BJ (cell line): ENCODE results near the gene RPL18. TPM values are rescaled to one million over a fixed set of nuclear protein-coding genes. Genes with fewer than 3 reads are reported as not detected.
"Not testable (repeated sequence)": the region's sequence is repeated elsewhere in the genome, so short reads cannot be mapped to it uniquely, and the experiment has no call there.

Source experiments
- CTCF ChIA-PET: fragments of 350-600 bp; formaldehyde crosslinking; extraction: SDS; loops from one replicate; lab custom pipeline; 2021; ENCODE audit warnings: antibody characterized with exemption, inconsistent platforms; lab: Yijun Ruan, JAX
- POLR2A ChIA-PET: fragments of 300-600 bp; sonication (Branson Sonifier 250); formaldehyde crosslinking; extraction: SDS; loops from one replicate; lab custom pipeline; 2021; ENCODE audit warnings: antibody characterized with exemption; lab: Charles Lee
- DNase-seq: peaks from one replicate; pipeline ENCODE4 v3.0.0-alpha.2; 2011; ENCODE audit warnings: low read depth
- H3K27me3 ChIP-seq: 2 replicates; pipeline ENCODE4 v1.6.0; 2011; ENCODE audit warnings: low read length; ENCODE audit not compliant: control insufficient read depth, insufficient read depth
- H3K36me3 ChIP-seq: 2 replicates; pipeline ENCODE4 v1.5.1; 2011; ENCODE audit warnings: low read length; ENCODE audit not compliant: control insufficient read depth, insufficient read depth
- H3K4me3 ChIP-seq: 2 replicates; pipeline ENCODE4 v1.5.1; 2011; ENCODE audit warnings: low read depth, mild to moderate bottlenecking, control low read depth, low read length
- polyA plus RNA-seq: library from polyadenylated mRNA; depleted of rRNA; stranded (reverse); fragments of >200 nt; gene quantifications from 2 replicates; pipeline ENCODE4 v1.2.3, GENCODE V29; 2011
- TF ChIP-seq, protein P1 (sequence below): IDR thresholded peaks from 2 replicates; pipeline ENCODE4 v1.5.1; 2011; ENCODE audit warnings: low read depth, mild to moderate bottlenecking, control low read depth, inconsistent platforms, low read length, moderate library complexity; ENCODE audit not compliant: insufficient read depth

RPL18 gene
- polyA plus RNA-seq, 1 experiment: 1,324 TPM

DNA sequence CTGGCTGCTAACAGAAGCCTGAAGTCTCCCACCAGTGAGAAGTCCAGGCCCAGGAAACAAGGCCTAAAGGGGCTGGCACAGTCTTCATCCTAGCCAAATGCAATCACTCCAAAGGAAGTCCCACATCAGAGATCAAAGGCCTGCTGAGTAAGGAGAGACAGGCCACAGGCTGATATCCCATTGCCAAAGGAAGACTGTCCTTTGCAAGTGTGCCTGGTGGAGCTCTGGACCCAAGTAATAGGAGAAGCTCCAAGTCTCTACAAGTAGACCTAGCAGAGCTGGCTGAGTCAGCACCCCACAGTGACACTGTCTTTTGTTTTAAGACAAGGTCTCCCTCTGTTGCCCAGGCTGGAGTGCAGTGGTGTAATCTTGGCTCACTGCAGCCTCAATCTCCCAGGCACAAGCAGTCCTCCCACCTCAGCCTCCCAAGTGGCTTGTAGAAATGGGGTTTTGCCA is 13.7 kb upstream of the RPL18 start:
- CTCF ChIA-PET: interaction anchor here (0.5 to 2.3 kb wide), 5 partner anchors 13 to 241 kb away, joined by 3 to 6 read pairs (median 4); partner anchors contain the start of genes CA11 and KDELR1
- POLR2A ChIA-PET: no interaction called here

DNA sequence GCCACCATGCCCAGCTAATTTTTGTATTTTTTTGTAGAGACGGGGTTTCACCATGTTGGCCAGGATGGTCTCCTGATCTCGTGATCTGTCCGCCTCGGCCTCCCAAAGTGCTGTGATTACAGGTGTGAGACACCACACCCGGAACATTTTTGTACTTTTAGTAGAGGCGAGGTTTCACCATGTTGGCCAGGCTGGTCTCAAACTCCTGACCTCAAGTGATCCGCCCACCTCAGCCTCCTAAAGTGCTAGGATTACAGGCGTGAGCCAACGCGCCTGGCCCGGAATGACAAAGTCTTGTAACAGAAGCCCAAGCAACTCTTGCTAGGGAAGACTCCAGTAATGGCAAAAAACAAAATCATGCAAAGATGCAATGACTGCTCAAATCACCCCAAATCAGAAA is 13.3 kb upstream of the RPL18 start:
- CTCF ChIA-PET: interaction anchor here (0.5 to 2.3 kb wide), 3 partner anchors 13 to 171 kb away, joined by 3 to 6 read pairs (median 4); partner anchors contain the start of gene CA11
- DNase-seq, POLR2A ChIA-PET, H3K27me3 ChIP-seq, H3K36me3 ChIP-seq, H3K4me3 ChIP-seq: not testable (repeated sequence)

More for the DNA sequence above, 13.7 kb upstream of the RPL18 start:
- TF ChIP-seq, protein P1, sequence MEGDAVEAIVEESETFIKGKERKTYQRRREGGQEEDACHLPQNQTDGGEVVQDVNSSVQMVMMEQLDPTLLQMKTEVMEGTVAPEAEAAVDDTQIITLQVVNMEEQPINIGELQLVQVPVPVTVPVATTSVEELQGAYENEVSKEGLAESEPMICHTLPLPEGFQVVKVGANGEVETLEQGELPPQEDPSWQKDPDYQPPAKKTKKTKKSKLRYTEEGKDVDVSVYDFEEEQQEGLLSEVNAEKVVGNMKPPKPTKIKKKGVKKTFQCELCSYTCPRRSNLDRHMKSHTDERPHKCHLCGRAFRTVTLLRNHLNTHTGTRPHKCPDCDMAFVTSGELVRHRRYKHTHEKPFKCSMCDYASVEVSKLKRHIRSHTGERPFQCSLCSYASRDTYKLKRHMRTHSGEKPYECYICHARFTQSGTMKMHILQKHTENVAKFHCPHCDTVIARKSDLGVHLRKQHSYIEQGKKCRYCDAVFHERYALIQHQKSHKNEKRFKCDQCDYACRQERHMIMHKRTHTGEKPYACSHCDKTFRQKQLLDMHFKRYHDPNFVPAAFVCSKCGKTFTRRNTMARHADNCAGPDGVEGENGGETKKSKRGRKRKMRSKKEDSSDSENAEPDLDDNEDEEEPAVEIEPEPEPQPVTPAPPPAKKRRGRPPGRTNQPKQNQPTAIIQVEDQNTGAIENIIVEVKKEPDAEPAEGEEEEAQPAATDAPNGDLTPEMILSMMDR: no peak
- Histone ChIP-seq H3K27me3 (no peaks in the 10 kb centered on the region), H3K36me3 (peaks cover 4% of the 10 kb centered on the region; the same call in 1 of the 2 replicates), H3K4me3 (no peak overlapping the region)
- no peak for DNase-seq

DNA sequence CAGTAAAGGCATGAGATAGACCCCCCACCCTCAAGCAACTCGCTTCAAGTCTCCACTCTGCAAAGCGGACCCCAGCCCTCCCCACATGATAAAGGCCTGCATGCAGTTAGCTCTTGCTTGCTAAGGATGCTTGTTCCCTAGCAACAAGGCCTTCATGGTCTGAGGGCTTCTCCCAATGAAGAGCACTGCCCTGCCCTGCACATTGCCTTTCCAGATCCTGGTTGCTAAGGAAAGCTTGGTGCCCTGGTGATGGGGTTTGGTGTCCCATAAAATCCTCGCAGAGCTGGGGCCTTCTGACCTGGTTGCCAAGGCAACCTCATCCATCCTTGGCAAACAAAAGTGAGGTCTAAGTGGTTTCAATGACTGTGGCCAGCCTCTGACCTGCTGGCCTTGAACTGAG is 12.2 kb upstream of the RPL18 start:
- TF ChIP-seq, protein P1: no peak
- H3K4me3 ChIP-seq: no peak overlapping the region
- POLR2A ChIA-PET: no interaction called here
- no peaks in the 10 kb centered on the region for H3K27me3 ChIP-seq
- H3K36me3 ChIP-seq: peaks cover 4% of the 10 kb centered on the region; the same call in 1 of the 2 replicates
- no peak for DNase-seq
- CTCF ChIA-PET: interaction anchor here (1.4 kb wide), 1 partner anchor 15 kb away, joined by 3 read pairs; the partner anchor contains the start of gene CA11

DNA sequence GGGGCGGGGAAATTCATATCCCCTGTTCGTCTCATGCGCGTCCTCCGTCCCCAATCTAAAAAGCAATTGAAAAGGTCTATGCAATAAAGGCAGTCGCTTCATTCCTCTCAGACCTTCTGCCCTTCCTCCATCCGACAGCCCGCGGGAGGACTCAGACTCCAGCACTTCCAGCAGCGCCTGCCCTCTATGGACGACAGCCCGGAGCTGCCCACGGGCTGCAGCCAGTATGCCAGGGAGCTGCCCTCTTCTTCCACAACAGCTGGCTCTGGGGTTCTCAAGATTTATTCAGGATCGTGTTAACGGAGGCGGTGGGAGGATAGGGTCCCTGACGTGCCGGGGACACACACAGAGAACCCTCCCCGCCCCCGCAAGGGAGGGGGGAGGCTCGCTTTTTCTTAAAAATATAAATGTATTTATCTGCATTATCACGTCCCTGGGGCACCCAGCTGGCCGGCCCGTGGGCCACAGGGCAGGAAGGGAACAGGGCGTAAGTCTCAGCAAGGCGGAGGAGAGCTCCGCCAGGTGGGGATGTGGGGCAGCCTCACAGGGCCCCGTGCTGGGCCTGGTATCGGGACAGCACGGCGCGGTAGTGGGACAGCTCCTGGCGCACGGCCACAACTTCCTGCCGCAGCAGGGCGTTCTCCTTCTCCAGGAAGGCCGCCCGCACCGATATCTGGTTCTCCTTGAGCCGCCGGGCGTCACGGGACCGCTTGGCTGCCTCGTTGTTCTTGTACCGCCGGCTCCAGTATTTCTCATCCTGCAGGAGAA is 11.5 kb upstream of the RPL18 start:
- CTCF ChIA-PET: interaction anchor here (1.4 kb wide), 1 partner anchor 15 kb away, joined by 3 read pairs; the partner anchor contains the start of gene CA11
- no peak overlapping the region for H3K4me3 ChIP-seq
- TF ChIP-seq, protein P1: no peak
- POLR2A ChIA-PET: no interaction called here
- peaks cover 6% of the 10 kb centered on the region; the same call in 1 of the 2 replicates for H3K36me3 ChIP-seq
- no peak for DNase-seq
- no peaks in the 10 kb centered on the region for H3K27me3 ChIP-seq

DNA sequence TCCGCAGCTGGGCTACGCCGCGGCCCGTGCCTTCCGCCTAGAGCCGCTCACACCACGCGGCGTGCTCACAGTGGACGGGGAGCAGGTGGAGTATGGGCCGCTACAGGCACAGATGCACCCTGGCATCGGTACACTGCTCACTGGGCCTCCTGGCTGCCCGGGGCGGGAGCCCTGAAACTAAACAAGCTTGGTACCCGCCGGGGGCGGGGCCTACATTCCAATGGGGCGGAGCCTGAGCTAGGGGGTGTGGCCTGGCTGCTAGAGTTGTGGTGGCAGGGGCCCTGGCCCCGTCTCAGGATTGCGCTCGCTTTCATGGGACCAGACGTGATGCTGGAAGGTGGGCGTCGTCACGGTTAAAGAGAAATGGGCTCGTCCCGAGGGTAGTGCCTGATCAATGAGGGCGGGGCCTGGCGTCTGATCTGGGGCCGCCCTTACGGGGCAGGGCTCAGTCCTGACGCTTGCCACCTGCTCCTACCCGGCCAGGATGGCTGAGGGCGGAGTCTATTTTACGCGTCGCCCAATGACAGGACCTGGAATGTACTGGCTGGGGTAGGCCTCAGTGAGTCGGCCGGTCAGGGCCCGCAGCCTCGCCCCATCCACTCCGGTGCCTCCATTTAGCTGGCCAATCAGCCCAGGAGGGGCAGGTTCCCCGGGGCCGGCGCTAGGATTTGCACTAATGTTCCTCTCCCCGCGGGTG is 10.8 kb upstream of the RPL18 start:
- no peaks in the 10 kb centered on the region for H3K27me3 ChIP-seq
- ChIA-PET CTCF (no interaction called here), POLR2A (no interaction called here)
- TF ChIP-seq, protein P1: no peak
- DNase-seq: no peak
- H3K36me3 ChIP-seq: peaks cover 6% of the 10 kb centered on the region
- no peak overlapping the region for H3K4me3 ChIP-seq
